Gastrocnemius medialis (tissue), 4 donors: ENCODE results near the gene CNIH3.

Experiments used
- POLR2A ChIP-seq, 2 donors: fragments of 450-650 bp; IDR thresholded peaks; one replicate each; pipeline ENCODE4 v1.6.1; 2017; ENCODE audit warnings: antibody characterized with exemption in 2 of 2, mild to moderate bottlenecking in 2 of 2, moderate library complexity in 2 of 2
- TF ChIP-seq, protein P1 (sequence below), 5 experiments: fragments of 450-650 bp in 3 of 5; fragments of 200-600 bp in 2 of 5; sonication (generic) in 2 of 5; IDR thresholded peaks in 4 of 5; conservative IDR thresholded peaks in 1 of 5; 1 replicate in 4 of 5; 2 replicates in 1 of 5; pipeline ENCODE4 v1.5.1; 2016 to 2019; ENCODE audit warnings: antibody characterized with exemption in 5 of 5, mild to moderate bottlenecking in 3 of 5, moderate library complexity in 3 of 5

DNA sequence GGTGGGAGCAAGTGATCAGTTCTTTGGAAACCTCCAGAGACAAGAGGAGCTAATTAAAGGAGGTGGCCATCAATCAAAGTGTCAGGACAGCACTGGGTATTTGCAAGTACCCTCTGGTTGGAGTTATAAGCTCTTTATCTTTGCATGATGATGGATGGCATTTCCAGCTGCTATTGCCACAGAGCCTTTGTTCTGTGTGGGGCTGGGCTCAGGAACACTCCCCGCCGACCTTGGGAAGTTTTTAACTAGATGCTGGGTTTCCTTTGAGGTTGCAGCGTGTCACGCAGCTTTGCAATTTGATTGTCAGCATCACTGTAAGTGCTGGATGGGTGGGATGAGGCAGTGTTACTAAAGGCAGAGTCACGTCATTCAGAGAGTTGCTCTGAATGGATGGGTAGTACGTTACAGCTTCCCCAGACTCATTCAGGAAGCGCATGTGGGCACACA lies 68.9 kb downstream of the CNIH3 start:
- no peak for TF ChIP-seq POLR2A (IDR thresholded peaks at IDR 0.05)
- TF ChIP-seq, protein P1, sequence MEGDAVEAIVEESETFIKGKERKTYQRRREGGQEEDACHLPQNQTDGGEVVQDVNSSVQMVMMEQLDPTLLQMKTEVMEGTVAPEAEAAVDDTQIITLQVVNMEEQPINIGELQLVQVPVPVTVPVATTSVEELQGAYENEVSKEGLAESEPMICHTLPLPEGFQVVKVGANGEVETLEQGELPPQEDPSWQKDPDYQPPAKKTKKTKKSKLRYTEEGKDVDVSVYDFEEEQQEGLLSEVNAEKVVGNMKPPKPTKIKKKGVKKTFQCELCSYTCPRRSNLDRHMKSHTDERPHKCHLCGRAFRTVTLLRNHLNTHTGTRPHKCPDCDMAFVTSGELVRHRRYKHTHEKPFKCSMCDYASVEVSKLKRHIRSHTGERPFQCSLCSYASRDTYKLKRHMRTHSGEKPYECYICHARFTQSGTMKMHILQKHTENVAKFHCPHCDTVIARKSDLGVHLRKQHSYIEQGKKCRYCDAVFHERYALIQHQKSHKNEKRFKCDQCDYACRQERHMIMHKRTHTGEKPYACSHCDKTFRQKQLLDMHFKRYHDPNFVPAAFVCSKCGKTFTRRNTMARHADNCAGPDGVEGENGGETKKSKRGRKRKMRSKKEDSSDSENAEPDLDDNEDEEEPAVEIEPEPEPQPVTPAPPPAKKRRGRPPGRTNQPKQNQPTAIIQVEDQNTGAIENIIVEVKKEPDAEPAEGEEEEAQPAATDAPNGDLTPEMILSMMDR (IDR thresholded peaks at IDR 0.05 in 4 of 5, conservative IDR thresholded peaks at IDR 0.05 in 1 of 5): no peak
